ENCODE results near the gene TEX264. TPM values are rescaled to one million over a fixed set of nuclear protein-coding genes. Genes with fewer than 3 reads are reported as not detected.

The TEX264 gene
- total and polyA plus RNA-seq, 2 donors (not counting 1 experiment from before 2014, with no cell fraction given), result 34.3 to 51.0 TPM

GRCh38 chr3:51679777-51680176 is 8.7 kb downstream of the TEX264 start:
- Histone ChIP-seq H3K36me3 (ENCODE audit: control insufficient read depth, insufficient read depth, low read length) (peaks cover 6% of the 10 kb centered on the region), H3K79me2 (ENCODE audit: control insufficient read depth, insufficient read depth, low read length) (no peaks in the 10 kb centered on the region), H3K4me1 (ENCODE audit: control insufficient read depth, extremely low read depth, insufficient read depth, low read length) (no peaks in the 10 kb centered on the region), H3K9me3 (ENCODE audit: control insufficient read depth, insufficient read depth, low read depth, low read length) (no peaks in the 10 kb centered on the region), H2AFZ (ENCODE audit: low read length) (no peak overlapping the region), H3K27me3 (ENCODE audit: control insufficient read depth, insufficient read depth, low read length) (no peaks in the 10 kb centered on the region), H3K9ac (ENCODE audit: insufficient read depth, low read length) (no peak overlapping the region), H4K20me1 (ENCODE audit: control insufficient read depth, extremely low read depth, insufficient read depth, low read length) (no peaks in the 10 kb centered on the region), H3K27ac (ENCODE audit: insufficient read depth, low read length) (no peak overlapping the region), H3K4me2 (ENCODE audit: extremely low read depth, insufficient read depth, low read length) (no peak overlapping the region), H3K4me3 (replicated peaks in 1 of 4; ENCODE audit: control extremely low read depth in 1 of 4, insufficient read depth in 1 of 4, low read depth in 3 of 4, low read length in 4 of 4) (no peak overlapping the region)
- DNase-seq (ENCODE audit: low read depth in 2 of 2), result no peak
- no peak for TF ChIP-seq EZH2 (IDR thresholded peaks at IDR 0.05; ENCODE audit: low read length, missing control alignments)
- TF ChIP-seq CTCF (conservative IDR thresholded peaks at IDR 0.05 in 1 of 2, IDR thresholded peaks at IDR 0.05 in 1 of 2; ENCODE audit: low read depth in 1 of 2, low read length in 2 of 2), result no peak

GRCh38 chr3:51680196-51680595 is 9.1 kb downstream of the TEX264 start:
- Histone ChIP-seq H3K79me2 (ENCODE audit: control insufficient read depth, insufficient read depth, low read length) (no peaks in the 10 kb centered on the region), H3K27me3 (ENCODE audit: control insufficient read depth, insufficient read depth, low read length) (no peaks in the 10 kb centered on the region), H3K9ac (ENCODE audit: insufficient read depth, low read length) (no peak overlapping the region), H3K4me3 (replicated peaks in 1 of 4; ENCODE audit: control extremely low read depth in 1 of 4, insufficient read depth in 1 of 4, low read depth in 3 of 4, low read length in 4 of 4) (no peak overlapping the region), H3K36me3 (ENCODE audit: control insufficient read depth, insufficient read depth, low read length) (peaks cover 6% of the 10 kb centered on the region), H2AFZ (ENCODE audit: low read length) (no peak overlapping the region), H3K27ac (ENCODE audit: insufficient read depth, low read length) (no peak overlapping the region), H4K20me1 (ENCODE audit: control insufficient read depth, extremely low read depth, insufficient read depth, low read length) (no peaks in the 10 kb centered on the region), H3K9me3 (ENCODE audit: control insufficient read depth, insufficient read depth, low read depth, low read length) (no peaks in the 10 kb centered on the region), H3K4me2 (ENCODE audit: extremely low read depth, insufficient read depth, low read length) (no peak overlapping the region), H3K4me1 (ENCODE audit: control insufficient read depth, extremely low read depth, insufficient read depth, low read length) (no peaks in the 10 kb centered on the region)
- TF ChIP-seq CTCF (conservative IDR thresholded peaks at IDR 0.05 in 1 of 2, IDR thresholded peaks at IDR 0.05 in 1 of 2; ENCODE audit: low read depth in 1 of 2, low read length in 2 of 2) (no peak), EZH2 (IDR thresholded peaks at IDR 0.05; ENCODE audit: low read length, missing control alignments) (no peak)
- DNase-seq (ENCODE audit: low read depth in 2 of 2), result no peak

- H3K4me3 ChIP-seq (replicated peaks in 1 of 4; ENCODE audit: control extremely low read depth in 1 of 4, insufficient read depth in 1 of 4, low read depth in 3 of 4, low read length in 4 of 4), result no peak overlapping the region
- peaks cover 6% of the 10 kb centered on the region for H3K36me3 ChIP-seq (ENCODE audit: control insufficient read depth, insufficient read depth, low read length)
- H3K27me3 ChIP-seq (ENCODE audit: control insufficient read depth, insufficient read depth, low read length), result no peaks in the 10 kb centered on the region
- H3K9me3 ChIP-seq (ENCODE audit: control insufficient read depth, insufficient read depth, low read depth, low read length), result no peaks in the 10 kb centered on the region
- H4K20me1 ChIP-seq (ENCODE audit: control insufficient read depth, extremely low read depth, insufficient read depth, low read length), result no peaks in the 10 kb centered on the region
- no peaks in the 10 kb centered on the region for H3K79me2 ChIP-seq (ENCODE audit: control insufficient read depth, insufficient read depth, low read length)
- H3K27ac ChIP-seq (ENCODE audit: insufficient read depth, low read length), result no peak overlapping the region
- TF ChIP-seq EZH2 (IDR thresholded peaks at IDR 0.05; ENCODE audit: low read length, missing control alignments) (no peak), CTCF (conservative IDR thresholded peaks at IDR 0.05 in 1 of 2, IDR thresholded peaks at IDR 0.05 in 1 of 2; ENCODE audit: low read depth in 1 of 2, low read length in 2 of 2) (no peak)
- H2AFZ ChIP-seq (ENCODE audit: low read length), result no peak overlapping the region
- H3K4me2 ChIP-seq (ENCODE audit: extremely low read depth, insufficient read depth, low read length), result no peak overlapping the region
- no peaks in the 10 kb centered on the region for H3K4me1 ChIP-seq (ENCODE audit: control insufficient read depth, extremely low read depth, insufficient read depth, low read length)
- no peak for DNase-seq (ENCODE audit: low read depth in 2 of 2)
- peak overlapping the region; percentile 2 for H3K9ac ChIP-seq (ENCODE audit: insufficient read depth, low read length)
Observed at GRCh38 chr3:51680663-51681230, 9.7 kb downstream of the TEX264 start.

Measured in fibroblast of lung (primary cell).